Forelimb muscle (tissue), 1 donor: ENCODE measurements around the gene LGR6. TPM values are rescaled to one million over a fixed set of nuclear protein-coding genes. Genes with fewer than 3 reads are reported as not detected.
"Not testable (repeated sequence)": the region's sequence is repeated elsewhere in the genome, so short reads cannot be mapped to it uniquely, and the experiment has no call there.

Experiments
- DNase-seq: peaks from one replicate; pipeline ENCODE4 v3.0.0-alpha.2; 2013; ENCODE audit warnings: low read depth
- polyA plus RNA-seq: library from polyadenylated mRNA; unstranded; fragments of 120-200 nt; gene quantifications from one replicate; pipeline ENCODE4 v1.2.1, GENCODE V29; 2013; ENCODE audit not compliant: insufficient read length

Gene LGR6
- polyA plus RNA-seq, 1 donor, result 0.65 TPM

DNA sequence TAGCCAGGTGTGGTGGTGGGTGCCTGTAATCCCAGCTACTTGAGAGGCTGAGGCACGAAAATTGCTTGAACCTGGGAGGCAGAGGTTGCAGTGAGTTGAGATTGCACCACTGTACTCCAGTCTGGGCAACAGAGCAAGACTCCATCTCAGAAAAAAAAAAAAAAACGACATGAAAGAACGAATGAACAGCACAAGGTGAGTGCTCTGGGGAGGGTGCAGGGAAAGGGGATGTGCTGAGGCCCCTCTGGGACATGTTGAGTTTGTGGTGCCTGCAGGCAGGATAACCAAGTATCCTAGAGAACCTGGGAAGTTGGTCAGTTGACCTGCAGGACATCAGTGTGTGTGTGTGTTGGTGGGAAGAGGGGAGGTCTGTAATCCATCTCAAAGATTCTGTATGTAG, 46.6 kb downstream of the LGR6 start:
- DNase-seq, result not testable (repeated sequence)

DNA sequence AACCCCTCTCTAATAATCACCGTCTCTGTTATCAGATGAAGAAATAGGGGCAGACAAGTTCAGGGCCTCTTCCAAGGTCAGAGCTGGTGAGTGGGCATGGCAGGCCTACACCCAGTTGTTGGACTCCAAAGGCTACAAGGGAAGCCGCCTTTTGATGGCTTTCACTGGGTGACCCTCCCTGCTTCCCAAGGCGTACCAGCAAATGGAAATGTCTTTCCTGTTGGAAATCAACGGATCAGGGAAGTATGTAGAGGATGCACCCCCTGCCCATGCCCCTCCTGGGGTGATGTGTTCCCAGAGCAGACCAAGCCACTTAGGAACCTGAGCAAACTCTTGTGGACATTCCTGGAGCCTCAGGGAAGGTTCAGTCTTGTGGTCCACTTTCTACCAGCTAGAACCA, 47.4 kb downstream of the LGR6 start:
- no peak for DNase-seq

DNA sequence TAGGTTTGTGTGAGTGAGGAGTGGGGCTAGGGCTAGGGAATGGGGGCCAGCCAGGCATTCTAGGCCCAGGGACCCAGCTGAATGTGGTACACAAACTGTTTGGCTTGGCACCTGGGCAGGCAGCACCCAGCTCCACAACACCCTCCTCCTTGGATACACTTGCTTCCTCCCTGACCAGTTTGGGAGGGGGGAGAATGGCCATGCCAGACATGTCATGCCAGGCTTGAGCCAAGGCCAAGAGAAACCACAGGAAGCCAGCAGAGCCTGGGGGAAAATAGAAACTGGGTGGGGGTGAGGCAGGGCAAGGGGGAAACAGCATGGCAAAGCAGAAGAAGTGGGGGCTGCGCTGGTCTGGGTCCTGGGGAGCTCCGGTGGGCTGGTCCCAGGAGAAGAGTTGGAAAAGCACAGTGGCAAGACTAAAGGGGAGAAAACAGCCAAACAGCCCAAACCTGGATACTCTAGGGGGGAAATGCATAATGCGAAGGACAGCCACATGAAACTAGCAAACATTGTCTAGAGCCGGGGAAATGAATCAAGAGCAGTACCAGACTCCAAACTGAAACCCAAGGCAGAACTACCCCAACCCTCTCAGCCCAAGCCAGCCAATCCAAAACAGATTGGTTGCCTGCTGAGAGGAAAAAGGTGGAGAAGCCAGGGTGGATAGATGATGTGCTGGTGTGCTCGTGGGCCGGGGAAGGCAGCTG, 47.9 kb downstream of the LGR6 start:
- DNase-seq, result no peak

DNA sequence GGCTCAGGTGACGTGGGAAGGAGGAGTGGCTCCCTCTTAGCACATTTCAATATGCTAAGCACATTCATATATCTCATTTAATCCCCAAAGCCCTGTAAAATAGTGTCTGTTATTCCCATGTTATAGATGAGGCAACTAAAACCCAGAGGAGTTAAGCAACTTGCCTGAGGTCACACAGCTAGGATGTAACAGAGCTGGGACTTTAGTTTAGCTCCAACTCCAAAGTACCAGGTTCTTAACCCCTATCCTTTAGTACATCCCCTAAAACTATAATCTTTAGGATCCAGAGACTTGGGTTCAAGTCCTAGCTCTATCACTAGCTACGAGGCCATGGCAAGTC, 48.5 kb downstream of the LGR6 start:
- no peak for DNase-seq

DNA sequence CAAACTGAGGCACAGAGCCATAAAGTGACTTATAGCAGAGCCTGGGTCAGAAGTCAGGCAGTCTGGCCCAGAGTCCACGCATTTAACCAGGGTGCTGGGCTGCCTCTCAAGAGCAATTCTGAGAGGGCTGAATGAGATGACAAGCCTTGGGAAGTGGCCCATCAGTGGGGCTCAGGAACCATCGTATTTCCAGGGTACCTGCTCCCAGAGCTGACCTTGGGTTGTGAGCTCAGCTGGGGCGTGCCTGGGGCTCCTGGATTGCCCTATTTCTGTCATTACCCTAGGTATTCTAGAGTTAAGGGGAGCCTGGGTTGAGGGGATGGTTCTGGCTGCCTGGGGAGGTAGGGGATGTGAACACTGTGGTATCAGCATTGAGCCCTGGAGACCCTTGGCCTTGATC, 49.4 kb downstream of the LGR6 start:
- DNase-seq, result no peak

DNA sequence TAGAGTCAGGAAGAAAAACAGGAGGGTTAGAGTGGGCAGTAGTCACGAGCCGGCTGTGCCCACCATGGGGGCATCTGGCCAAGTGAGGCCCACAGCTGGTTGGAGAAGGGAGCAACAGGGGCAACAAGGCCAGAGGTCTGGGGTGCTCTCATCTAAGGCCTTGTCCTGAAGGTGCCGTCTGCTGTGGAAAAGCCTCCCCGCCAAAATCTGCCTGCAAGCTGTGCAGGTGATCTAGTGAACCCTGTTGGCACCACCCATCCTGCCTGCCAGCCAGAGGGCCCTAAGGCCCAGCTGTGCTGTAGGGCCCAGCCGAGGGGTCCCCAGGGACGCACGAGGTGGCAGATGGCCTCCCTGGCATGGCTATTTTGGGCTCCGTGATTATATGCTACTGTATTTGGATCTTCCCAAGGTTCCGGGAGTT, 51.3 kb downstream of the LGR6 start:
- no peak for DNase-seq

DNA sequence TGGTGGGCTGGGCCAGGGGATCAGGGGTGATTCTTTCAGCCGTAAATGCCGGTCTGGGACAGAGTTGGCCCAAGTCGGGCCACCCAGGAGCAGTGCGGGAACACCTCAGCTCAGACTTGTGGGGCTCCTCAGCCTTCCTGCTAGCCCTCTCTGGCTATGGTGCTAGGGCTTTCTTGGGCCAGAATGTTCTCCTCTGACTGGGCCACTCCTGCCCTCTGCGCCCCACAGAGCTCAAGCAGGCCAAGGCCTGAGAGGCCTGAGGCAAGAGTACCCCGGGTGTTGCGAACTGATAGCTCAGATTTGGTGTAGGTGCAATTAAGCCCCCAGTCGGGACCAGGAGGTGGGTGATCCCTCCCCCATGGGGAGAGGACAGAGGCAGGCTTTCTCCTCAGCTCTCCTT, 51.8 kb downstream of the LGR6 start:
- no peak for DNase-seq

DNA sequence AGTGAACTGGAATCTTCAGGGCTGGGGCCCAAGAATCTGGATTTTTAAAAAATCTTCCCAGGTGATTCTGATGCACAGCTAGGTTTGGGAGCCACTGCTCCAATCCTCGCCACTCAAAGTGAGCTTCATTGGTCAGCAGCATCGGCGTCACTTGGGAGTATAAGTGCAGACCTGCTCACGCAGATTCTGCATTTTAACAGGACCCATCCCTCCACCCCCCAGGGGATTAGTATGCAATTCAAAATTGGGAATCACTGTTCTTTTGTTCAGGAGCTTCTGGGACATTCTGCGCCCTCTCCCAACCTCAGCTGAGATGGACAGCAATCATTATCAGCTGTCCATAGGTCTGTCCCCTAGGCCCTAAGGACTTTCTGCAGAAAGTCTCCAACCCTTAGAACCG, 53.5 kb downstream of the LGR6 start:
- no peak for DNase-seq

DNA sequence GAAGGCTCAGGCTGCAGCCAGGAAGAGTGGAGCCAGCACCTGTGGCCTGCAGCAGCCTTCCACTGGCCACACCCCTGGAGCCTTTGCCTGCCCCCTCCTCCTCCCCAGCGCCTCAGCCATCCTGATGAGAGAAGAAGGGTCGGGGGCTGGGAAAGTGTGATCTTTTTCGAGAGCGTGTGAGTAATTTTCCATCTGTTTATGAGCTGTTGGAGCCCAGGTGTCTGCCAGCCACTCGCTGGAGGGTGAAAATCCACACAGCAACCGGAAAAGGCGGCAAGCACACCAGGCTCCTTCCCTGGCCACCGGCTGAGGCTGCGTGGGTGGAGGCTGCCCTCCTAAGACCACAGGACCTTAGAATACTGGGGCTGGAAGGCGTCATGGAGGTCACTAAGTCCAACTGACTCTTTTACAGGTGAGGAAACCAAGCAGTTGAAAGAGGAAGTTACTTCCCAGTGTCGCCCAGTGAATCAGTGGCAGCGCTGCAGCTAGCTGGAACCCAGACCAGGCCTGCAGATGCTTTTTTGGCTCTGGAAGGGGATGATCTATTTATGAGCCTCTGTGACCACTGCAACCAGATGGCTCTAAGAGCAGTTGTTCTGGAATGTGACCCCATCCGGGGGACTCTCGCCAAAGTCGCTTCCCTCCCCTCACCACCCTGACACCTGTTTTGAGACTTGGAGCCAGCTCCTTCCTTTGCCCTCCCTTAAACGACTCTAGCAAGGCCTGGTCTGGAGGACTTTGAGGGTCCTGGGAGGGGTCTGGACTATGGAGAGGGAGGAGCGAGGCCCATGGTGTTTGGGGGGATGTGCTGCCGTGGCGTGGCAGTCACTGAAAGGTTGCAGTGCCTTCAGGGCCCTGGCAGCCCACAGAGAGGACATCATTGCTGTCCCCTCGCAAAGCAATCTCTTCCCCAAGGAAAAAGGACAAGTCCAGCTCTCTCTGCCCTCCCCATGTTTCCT, 54.5 kb downstream of the LGR6 start:
- DNase-seq, result no peak

DNA sequence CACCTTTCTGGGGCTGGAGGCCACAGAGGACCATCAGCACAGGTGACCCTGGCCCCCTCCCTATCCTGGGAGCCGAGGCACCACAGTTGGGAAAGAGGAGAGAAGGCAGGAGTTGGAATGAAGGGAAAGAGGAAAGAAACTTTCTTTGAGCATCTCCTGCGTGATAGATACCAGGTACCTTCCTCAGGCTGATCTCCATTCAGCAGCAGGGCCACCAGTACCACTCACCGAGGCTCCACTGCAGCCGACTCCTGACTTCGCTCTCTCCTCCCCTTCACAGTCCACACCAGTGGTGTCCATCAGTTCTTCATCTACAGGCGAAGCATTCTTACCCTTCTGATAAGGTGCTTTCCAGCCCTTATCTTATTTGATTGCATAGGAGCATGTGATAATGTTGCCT, 55.3 kb downstream of the LGR6 start:
- DNase-seq, result no peak

DNA sequence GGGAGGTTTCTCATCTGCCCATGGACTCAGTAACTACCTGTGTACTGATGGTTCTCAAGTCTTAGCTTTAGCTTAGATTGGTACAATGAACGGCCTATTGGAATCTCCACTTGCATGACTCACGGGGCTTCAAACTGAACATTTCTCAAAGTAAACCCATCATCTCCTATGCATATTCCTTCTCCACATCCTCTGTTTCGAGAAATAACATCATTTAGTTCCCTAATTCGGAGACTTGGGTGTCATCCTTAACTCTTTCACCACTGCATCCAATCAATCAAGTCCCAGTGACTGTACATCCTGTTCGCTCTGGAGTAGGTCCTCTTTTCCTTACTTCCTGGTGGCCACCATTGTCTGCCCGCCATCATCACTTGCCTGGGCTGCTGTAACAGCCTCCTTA, 55.8 kb downstream of the LGR6 start:
- DNase-seq, result no peak

DNA sequence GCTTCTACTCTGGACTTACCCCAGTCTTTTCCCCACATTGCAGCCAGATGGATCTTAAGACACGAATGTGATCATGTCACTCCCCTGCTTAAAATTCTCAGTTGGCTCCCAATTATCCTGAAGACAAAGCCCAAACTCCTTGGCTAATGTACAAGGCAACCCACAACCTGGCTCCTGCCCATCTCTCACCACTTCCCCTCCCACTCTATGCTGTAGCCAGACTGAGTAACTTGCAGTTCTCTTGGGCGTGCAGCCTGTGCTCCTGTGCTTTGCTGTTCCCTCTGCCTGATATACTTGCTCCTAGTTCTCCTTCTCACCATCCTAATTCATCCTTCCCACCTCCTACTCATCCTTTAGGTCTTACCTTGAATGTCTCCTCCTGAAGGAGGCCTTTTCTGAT, 56.2 kb downstream of the LGR6 start:
- DNase-seq, result no peak

DNA sequence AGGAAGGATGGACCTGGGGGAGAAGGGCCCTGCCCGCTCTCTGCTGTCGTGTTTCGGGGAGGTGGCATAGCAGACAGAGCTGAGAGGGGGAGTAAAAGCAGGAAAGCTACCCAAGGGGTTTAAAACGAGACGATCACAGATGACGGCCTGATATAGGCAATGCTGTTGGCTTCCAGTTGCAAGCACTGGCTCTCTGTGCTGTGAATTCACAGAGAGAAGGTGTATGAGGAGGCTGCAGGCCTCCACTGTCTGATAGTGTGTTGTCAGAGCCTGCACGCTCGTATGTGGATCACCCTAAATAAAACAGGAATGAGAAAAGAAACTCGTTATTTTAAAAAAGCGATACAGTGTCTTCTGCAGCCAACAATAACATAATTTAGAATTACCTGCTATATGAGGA, 57.4 kb downstream of the LGR6 start:
- no peak for DNase-seq

DNA sequence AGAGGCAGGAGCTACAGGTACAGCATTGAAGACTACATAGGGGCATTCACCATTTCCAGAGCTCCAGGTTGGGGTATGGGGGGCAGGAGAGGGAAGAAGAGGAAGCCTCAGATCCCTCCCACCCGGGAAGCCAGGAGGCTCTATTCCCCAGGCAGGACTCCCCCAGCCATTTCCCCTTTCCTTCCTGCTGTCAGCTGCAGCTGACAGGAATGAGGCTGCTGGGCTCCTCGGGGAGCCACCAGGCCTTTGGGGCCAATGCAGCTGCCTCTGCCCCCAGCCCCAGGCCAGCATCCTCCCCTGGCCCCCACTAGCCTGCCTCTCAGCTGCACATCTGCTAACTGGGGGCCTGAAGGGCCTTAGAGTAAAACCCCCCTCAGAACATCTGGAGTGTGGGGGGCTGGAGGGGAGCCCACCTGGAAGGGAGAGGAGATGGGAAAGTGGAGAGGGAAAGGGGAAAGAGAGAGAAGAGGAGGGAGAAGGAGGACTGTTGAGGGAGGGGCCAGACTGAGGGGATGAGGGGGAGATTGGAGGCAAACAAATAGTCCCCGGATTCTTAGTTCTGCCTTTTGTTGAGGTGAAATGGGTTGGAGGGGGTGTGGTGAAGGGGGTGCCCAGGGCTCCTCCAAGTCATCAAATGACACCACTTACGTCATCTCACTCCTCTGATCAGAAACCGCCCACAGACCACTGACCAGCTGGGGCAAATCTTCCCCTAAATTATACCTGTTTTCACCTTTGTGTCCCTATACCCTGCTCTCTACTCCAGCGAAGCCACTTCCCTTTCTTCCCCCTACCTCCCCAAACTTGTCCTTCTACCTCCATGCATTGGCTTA, 58.0 kb downstream of the LGR6 start:
- no peak for DNase-seq

DNA sequence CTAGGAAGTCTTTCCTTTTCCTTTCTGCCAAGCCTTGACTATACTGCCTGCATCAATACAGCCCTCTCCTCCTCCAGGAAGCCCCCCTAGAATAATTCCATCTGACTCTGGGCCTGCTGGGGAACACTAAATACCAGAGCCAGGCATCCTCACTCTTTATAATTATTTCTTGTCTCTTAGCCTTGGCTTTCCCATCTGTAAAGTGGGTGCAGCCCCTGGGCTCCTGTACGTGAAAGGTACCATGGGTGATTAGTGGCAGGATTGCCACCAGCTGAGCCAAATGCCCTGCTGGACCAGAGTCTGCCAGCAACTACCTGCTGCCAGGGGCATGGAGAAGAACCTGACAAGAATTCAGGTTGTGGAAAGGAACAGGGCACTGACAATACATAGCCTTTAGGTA, 58.7 kb downstream of the LGR6 start:
- DNase-seq, result no peak

DNA sequence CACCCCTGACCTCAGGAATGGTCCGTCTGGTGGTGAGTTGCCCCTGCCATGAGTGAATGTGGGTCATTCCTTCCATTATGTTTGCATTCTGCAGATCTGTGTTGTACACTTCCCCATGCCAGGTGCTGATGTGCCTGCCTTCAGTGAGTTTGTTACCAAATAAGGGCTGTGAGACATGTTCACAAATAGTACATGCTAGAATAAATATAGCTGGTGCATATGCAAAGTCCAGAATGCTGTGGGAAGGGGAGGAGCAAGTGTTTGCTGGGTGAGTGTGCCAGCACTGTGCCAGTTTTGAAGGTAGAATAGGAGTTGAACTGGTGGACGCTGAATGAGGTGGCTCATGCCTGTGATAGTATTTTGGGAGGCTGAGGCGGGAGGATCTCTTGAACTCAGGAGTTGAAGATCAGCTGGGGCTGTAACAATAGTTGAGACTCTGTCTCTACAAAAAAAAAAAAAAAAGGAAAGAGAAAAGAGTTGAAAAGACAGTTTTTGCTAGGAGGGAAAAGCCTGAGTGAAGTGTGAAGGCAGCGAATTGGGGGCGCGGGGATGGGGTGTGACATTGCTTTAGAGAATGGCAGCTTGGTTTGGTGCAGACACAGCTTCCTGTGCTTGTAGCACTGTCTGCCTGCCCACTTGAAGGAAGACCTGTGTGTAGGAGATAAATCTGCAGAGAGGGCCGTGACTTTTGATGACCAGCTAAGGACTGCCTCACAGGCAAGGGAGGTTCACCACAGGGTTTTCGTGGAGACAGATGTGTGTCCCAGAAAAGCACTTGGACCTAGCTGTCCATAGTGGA, 61.1 kb downstream of the LGR6 start:
- no peak for DNase-seq

DNA sequence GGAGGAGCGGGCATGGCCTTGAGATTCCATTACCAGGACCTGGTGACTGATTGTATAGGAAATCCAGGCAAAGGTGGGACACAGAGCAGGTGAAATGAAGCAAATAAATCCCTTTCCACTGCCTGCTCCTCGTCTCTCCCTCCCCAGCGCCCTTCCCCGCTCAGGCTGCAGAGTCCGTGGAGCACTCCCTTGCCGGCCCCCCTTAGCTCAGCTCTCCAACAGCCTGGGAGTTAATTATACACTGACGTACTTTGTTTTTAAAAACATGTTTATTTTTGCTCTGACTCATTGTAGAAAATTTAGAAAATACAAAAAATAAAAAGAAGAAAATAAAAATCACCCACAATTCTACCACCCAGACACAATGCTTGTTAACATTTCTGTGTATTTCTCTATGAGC, 61.7 kb downstream of the LGR6 start:
- no peak for DNase-seq

DNA sequence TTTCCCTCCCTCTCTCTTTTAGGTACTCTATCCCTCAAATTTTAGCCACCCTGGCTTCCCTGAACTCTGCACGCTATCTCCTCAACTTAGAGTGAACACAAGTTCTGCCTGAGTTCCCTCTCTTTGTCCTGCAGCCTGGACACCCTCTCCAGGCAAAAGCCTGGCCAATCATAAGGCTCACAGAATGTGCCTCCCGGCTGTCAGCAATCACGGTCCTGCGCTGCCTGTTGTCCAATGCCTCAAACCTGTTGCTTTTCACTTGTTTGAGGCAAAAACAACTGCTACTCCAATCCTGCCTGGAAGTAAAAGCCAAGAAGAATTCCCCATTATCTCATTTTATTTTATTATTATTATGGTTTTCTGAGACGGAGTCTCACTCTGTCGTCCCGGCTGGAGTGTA, 66.1 kb downstream of the LGR6 start:
- DNase-seq, result no peak

DNA sequence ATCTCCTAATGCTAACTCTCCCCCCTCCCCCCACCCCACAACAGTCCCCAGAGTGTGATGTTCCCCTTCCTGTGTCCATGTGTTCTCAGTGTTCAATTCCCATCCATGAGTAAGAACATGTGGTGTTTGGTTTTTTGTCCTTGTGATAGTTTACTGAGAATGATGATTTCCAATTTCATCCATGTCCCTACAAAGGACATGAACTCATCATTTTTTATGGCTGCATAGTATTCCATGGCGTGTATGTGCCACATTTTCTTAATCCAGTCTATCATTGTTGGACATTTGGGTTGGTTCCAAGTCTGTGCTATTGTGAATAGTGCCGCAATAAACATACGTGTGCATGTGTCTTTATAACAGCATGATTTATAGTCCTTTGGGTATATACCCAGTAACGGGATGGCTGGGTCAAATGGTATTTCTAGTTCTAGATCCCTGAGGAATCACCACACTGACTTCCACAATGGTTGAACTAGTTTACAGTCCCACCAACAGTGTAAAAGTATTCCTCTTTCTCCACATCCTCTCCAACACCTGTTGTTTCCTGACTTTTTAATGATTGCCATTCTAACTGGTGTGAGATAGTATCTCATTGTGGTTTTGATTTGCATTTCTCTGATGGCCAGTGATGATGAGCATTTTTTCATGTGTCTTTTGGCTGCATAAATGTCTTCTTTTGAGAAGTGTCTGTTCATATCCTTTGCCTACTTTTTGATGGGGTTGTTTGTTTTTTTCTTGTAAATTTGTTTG, 67.8 kb downstream of the LGR6 start:
- not testable (repeated sequence) for DNase-seq

DNA sequence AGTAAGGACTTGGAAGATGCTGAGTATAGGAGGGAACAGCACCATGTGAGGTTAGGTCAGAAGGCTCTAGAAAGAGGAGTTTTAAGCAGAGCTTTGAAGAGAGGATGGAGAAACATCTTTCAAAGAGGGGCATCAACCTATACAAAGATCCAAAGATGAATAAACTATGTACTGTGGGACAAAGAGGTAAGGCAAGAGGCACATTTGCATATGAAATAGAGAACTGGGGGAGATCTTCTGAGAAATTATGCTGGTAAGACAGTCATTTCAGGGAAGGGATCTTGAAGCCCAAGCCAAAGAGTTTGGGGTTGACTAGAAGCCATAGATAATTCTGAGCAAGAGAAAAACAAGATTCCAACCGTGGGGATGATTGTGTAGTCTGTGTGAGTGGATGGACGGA, 70.0 kb downstream of the LGR6 start:
- no peak for DNase-seq

DNA sequence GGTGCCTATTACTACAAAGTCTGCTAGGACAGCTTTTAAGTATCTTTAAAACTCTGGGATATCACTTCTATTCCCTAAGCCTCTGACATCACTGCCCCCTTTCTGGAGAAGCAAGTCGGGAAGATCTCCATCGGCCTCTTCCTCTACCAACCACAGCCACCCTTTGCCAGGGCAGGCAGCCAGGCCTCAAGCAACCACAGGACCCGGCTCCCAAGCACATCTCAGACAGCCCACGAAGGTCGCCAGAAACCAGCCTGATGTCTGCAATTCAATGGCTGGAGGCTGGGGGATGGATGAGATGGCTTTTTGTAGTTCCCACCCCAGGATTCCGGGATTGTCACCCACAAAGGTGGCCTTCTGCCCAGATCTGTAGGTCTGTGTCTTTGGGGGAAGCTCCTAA, 70.7 kb downstream of the LGR6 start:
- no peak for DNase-seq
